ENCODE measurements around the gene SNCA.

- no peak for TF ChIP-seq CREB1 (IDR thresholded peaks at IDR 0.05)
- TF ChIP-seq CTCF (IDR thresholded peaks at IDR 0.05; ENCODE audit: control extremely low read depth in 1 of 3, insufficient read depth in 1 of 3, low read depth in 1 of 3, low read length in 3 of 3), result no peak
- TF ChIP-seq CHD1 (IDR thresholded peaks at IDR 0.05; ENCODE audit: low read depth, low read length), result no peak
- TF ChIP-seq RFX5 (IDR thresholded peaks at IDR 0.05; ENCODE audit: borderline replicate concordance, low read depth, low read length), result no peak
- TF ChIP-seq TAF1 (IDR thresholded peaks at IDR 0.05; ENCODE audit: low read depth, low read length), result no peak
Measured at GRCh38 chr4:89800527-89801103, 36.3 kb downstream of the SNCA start.
